Stomach (tissue), 9 donors: Measurements from ENCODE around the gene TMEM87B. TPM values are rescaled to one million over a fixed set of nuclear protein-coding genes. Genes with fewer than 3 reads are reported as not detected.

Source experiments
- DNase-seq, 2 donors: peaks; one replicate each; pipeline versions ENCODE4 v3.0.0 to v3.0.0-alpha.2; 2013 to 2019
- H3K27ac ChIP-seq, 5 donors: fragments of 200-600 bp in 4 of 5; sonication (generic) in 4 of 5; one replicate each; pipeline ENCODE4 v1.5.1; 2013 to 2019; ENCODE audit warnings: mild to moderate bottlenecking in 1 of 5, moderate library complexity in 1 of 5
- H3K27me3 ChIP-seq, 3 donors: fragments of 200-600 bp; sonication (generic); one replicate each; pipeline ENCODE4 v1.5.1; 2017 to 2019; ENCODE audit warnings: mixed run types in 1 of 3
- H3K36me3 ChIP-seq, 4 donors: fragments of 200-600 bp; sonication (generic); 1 replicate in 3 of 4; 2 replicates in 1 of 4; pipeline ENCODE4 v1.5.1; 2016 to 2019
- H3K4me1 ChIP-seq, 4 donors: fragments of 200-600 bp; sonication (generic); one replicate each; pipeline ENCODE4 v1.5.1; 2016 to 2019
- H3K4me3 ChIP-seq, 4 donors: fragments of 200-600 bp; sonication (generic) in 3 of 4; one replicate each; pipeline ENCODE4 v1.5.1; 2016 to 2019; ENCODE audit warnings: mild to moderate bottlenecking in 1 of 4
- H3K9me3 ChIP-seq, 4 donors: fragments of 200-600 bp; sonication (generic); one replicate each; pipeline ENCODE4 v1.5.1; 2016 to 2019
- CTCF ChIP-seq, 7 experiments: fragments of 450-650 bp in 4 of 7; fragments of 200-600 bp in 3 of 7; sonication (generic) in 3 of 7; IDR thresholded peaks; one replicate each; pipeline ENCODE4 v1.5.1; 2016 to 2019; ENCODE audit warnings: antibody characterized with exemption in 7 of 7, control low read depth in 2 of 7, mild to moderate bottlenecking in 1 of 7
- EP300 ChIP-seq: sonication (generic); formaldehyde crosslinking; IDR thresholded peaks from one replicate; pipeline ENCODE4 v1.6.1; 2017; ENCODE audit warnings: antibody characterized with exemption
- POLR2A ChIP-seq, 4 donors: fragments of 450-650 bp; IDR thresholded peaks; one replicate each; pipeline ENCODE4 v1.6.1; 2016; ENCODE audit warnings: antibody characterized with exemption in 4 of 4, control low read depth in 2 of 4, mild to moderate bottlenecking in 1 of 4, moderate library complexity in 1 of 4
- POLR2AphosphoS5 ChIP-seq, 3 donors: sonication (generic); formaldehyde crosslinking; IDR thresholded peaks; one replicate each; pipeline ENCODE4 v1.6.1; 2016; ENCODE audit warnings: antibody characterized with exemption in 3 of 3
- WGBS, 5 donors: extraction: QIAGEN DNeasy Blood & Tissue Kit in 3 of 5; methylation state at CpG; one replicate each; pipeline versions ENCODE4 v1.1.5 to v1.1.7; 2013 to 2018; 5-methylcytosine and 5-hydroxymethylcytosine counted together
- intact Hi-C: fragments of 100-400 bp; cut with DNase I; formaldehyde crosslinking; loops from one replicate; pipeline ENCODE4 v1.15.1; 2023; ENCODE audit warnings: low total_unique reads
- polyA plus RNA-seq, 3 donors: library from polyadenylated mRNA; stranded (reverse); fragments of 200-250 nt; gene quantifications; one replicate each; pipeline ENCODE4 v1.2.3, GENCODE V29; 2013
- total RNA-seq, 5 donors: library from RNA; depleted of rRNA; stranded (reverse); fragments of >200 nt; gene quantifications; one replicate each; pipeline versions ENCODE4 v1.1.0 to v1.2.3, GENCODE V29; 2014 to 2016
- donor health status: healthy with polysubstance abuse.
- donor health status: Bipolar disorder and iron deficiency.
- donor health status: healthy.

Gene TMEM87B
- total and polyA plus RNA-seq, 8 donors: 3.7 to 62.2 (median 16.1) TPM

DNA sequence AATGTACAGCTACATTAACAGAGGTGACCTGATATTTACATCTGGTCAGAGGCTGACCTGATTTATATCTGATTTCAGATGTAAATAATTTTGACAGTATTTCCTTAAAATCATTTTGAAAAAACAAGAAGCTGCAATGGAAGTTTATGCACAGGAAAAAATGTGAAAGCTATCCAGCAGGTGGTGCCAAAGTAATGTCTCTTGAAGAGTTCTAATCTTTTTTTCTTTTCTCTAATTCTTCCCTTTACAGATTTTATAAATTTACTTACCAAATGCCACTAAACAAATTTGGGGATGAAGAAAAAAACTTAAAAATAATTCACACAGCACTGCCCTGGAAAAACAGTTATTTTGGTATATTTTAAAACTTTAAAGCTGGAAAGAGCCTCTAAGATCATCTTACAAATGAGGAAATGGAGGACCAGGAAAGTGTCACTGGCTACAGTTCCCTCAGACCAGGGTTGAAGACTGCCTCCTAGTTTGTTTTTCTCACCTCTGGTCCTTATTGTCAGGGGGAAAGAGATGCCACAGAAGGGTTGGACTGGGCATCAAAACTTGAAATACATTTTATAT, 66.7 kb downstream of the TMEM87B start:
- TF ChIP-seq CTCF (IDR thresholded peaks at IDR 0.05) (peak in 4 of 7 experiments; percentile 20 to 52 (median 38)), POLR2AphosphoS5 (IDR thresholded peaks at IDR 0.05) (no peak)
- Histone ChIP-seq H3K9me3 (no peaks in the 10 kb centered on the region), H3K4me3 (no peak overlapping the region), H3K4me1 (no peaks in the 10 kb centered on the region), H3K27ac (no peak overlapping the region), H3K36me3 (peaks cover 10 to 32% (median 25%) of the 10 kb centered on the region in 4 donors), H3K27me3 (no peaks in the 10 kb centered on the region)
- peak in 1 of 2 donors; percentile 79 for DNase-seq
- intact Hi-C loops: no loop called here

- no peak overlapping the region for H3K27ac ChIP-seq
- no peak for DNase-seq
- intact Hi-C loops: no loop called here
- no peaks in the 10 kb centered on the region for H3K36me3 ChIP-seq
- 74 to 89% (median 78%) methylated on average over 1 of the region's 1 CpG for WGBS, 5 donors
- no peak overlapping the region for H3K4me3 ChIP-seq
- peaks cover 0 to 6% (median 0%) of the 10 kb centered on the region in 4 donors for H3K9me3 ChIP-seq
- H3K27me3 ChIP-seq: no peaks in the 10 kb centered on the region
- TF ChIP-seq POLR2A (IDR thresholded peaks at IDR 0.05) (no peak), CTCF (IDR thresholded peaks at IDR 0.05) (no peak), POLR2AphosphoS5 (IDR thresholded peaks at IDR 0.05) (no peak), EP300 (no peak)
- H3K4me1 ChIP-seq: no peaks in the 10 kb centered on the region
These were observed 74.0 kb downstream of the TMEM87B start for GRCh38 chr2:112129060-112129459.

- no peaks in the 10 kb centered on the region for H3K36me3 ChIP-seq
- TF ChIP-seq EP300 (no peak), CTCF (IDR thresholded peaks at IDR 0.05) (no peak), POLR2AphosphoS5 (IDR thresholded peaks at IDR 0.05) (no peak), POLR2A (IDR thresholded peaks at IDR 0.05) (no peak)
- H3K27ac ChIP-seq: no peak overlapping the region
- no peak overlapping the region for H3K4me3 ChIP-seq
- H3K9me3 ChIP-seq: peaks cover 0 to 6% (median 0%) of the 10 kb centered on the region in 4 donors
- intact Hi-C loops: no loop called here
- H3K27me3 ChIP-seq: peaks cover 0 to 21% (median 3%) of the 10 kb centered on the region in 3 donors
- H3K4me1 ChIP-seq: peaks cover 9 to 12% (median 11%) of the 10 kb centered on the region in 4 donors
- no peak for DNase-seq
These were observed 78.3 kb downstream of the TMEM87B start for GRCh38 chr2:112133344-112133743.

GRCh38 chr2:112134120-112134519, 79.1 kb downstream of the TMEM87B start:
- H3K27me3 ChIP-seq: peaks cover 0 to 29% (median 5%) of the 10 kb centered on the region in 3 donors
- DNase-seq: no peak
- TF ChIP-seq EP300: no peak
- TF ChIP-seq POLR2AphosphoS5 (IDR thresholded peaks at IDR 0.05): no peak
- TF ChIP-seq POLR2A (IDR thresholded peaks at IDR 0.05): no peak
- no peak for TF ChIP-seq CTCF (IDR thresholded peaks at IDR 0.05)
- no peak overlapping the region for H3K27ac ChIP-seq
- no peaks in the 10 kb centered on the region for H3K36me3 ChIP-seq
- H3K4me3 ChIP-seq: no peak overlapping the region
- H3K9me3 ChIP-seq: peaks cover 0 to 6% (median 0%) of the 10 kb centered on the region in 4 donors
- 68 to 83% (median 81%) methylated on average over 4 of the region's 4 CpGs for WGBS, 5 donors
- intact Hi-C loops: no loop called here
- peaks cover 11 to 15% (median 12%) of the 10 kb centered on the region in 4 donors for H3K4me1 ChIP-seq
